Stimulated activated naive CD8-positive, alpha-beta T cell treated with anti-CD3 and anti-CD28 coated beads, Interleukin-15, amount 100 ng/mL, for 72 hours (primary cell): ENCODE results near the gene PLIN3.
"Not testable (repeated sequence)": the region's sequence is repeated elsewhere in the genome, so short reads cannot be mapped to it uniquely, and the experiment has no call there.

Experiments used
- ATAC-seq: fragments of 150-1000 bp; cut with Tn5 transposase; 2 replicates; pipeline ENCODE4 v1.10.0; 2021; ENCODE audit warnings: mild to moderate bottlenecking, moderate library complexity
- DNase-seq, 2 donors: peaks; one replicate each; pipeline ENCODE4 v3.0.0; 2021 to 2022
- H3K27ac Mint-ChIP-seq, 2 donors: one replicate each; pipeline ENCODE4 v1.8.0; 2022; ENCODE audit warnings: mild to moderate bottlenecking in 2 of 2, mixed read lengths in 2 of 2, moderate library complexity in 2 of 2
- H3K27me3 Mint-ChIP-seq: one replicate; pipeline ENCODE4 v1.8.0; 2022; ENCODE audit warnings: mixed read lengths
- H3K4me1 Mint-ChIP-seq: one replicate; pipeline ENCODE4 v1.8.0; 2022; ENCODE audit warnings: mild to moderate bottlenecking, mixed read lengths
- H3K4me3 Mint-ChIP-seq, 2 donors: one replicate each; pipeline ENCODE4 v1.8.0; 2022; ENCODE audit warnings: mild to moderate bottlenecking in 2 of 2, mixed read lengths in 2 of 2, moderate library complexity in 1 of 2
- H3K9me3 Mint-ChIP-seq, 2 donors: one replicate each; pipeline ENCODE4 v1.8.0; 2022; ENCODE audit warnings: mixed read lengths in 2 of 2

Gene PLIN3

DNA sequence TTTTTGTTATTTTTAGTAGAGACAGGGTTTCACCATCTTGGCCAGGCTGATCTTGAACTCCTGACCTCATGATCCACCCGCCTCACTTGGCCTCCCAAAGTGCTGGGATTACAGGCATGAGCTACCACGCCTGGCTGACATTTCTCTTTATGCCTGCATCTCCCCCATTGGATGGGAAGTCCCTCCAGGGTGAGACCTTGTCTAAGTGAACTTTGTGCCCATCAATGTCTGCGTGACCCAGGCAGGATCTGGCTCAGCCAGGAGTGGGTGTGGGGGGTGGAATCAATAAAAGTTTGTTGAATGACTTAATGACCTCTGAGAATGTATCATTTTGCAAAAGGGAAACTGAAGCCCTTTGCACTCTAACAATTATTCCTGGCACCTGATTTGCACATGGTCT is 37.0 kb upstream of the PLIN3 start:
- ATAC-seq, result no peak
- no peaks in the 10 kb centered on the region for H3K27me3 Mint-ChIP-seq
- no peak overlapping the region for H3K27ac Mint-ChIP-seq
- DNase-seq, result no peak
- H3K4me1 Mint-ChIP-seq, result peaks cover 22% of the 10 kb centered on the region
- no peak overlapping the region for H3K4me3 Mint-ChIP-seq
- no peaks in the 10 kb centered on the region for H3K9me3 Mint-ChIP-seq

DNA sequence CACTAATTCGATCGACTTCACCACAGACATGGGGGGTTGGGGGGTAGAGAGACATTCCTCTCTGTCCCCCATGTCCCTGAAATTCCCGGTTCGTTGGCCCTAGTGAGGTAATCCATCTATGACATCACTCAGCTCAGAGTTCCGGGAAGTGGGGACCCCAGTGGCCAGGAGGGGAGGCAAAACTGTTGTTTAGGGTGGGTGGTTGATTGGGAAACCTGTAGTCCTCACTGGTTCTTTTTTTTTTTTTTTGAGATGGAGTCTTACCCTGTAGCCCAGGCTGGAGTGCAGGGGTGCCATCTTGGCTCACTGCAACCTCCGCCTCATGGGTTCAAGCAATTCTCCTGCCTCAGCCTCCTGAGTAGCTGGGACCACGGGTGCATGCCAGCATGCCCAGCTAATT is 35.3 kb upstream of the PLIN3 start, which contains the start of gene ARRDC5:
TSS of gene ARRDC5 (minus strand) at position 101 of the 400 bp plus-strand sequence. CDS start at position 30, 71 bp downstream.
- Mint-ChIP-seq H3K4me1 (peaks cover 10% of the 10 kb centered on the region), H3K9me3 (no peaks in the 10 kb centered on the region), H3K27ac (peak within 1 kb of the TSS in 1 of 2 donors; percentile 19), H3K27me3 (no peaks in the 10 kb centered on the region), H3K4me3 (no peak within 1 kb of the TSS)
- ATAC-seq (no peak), DNase-seq (no peak)

DNA sequence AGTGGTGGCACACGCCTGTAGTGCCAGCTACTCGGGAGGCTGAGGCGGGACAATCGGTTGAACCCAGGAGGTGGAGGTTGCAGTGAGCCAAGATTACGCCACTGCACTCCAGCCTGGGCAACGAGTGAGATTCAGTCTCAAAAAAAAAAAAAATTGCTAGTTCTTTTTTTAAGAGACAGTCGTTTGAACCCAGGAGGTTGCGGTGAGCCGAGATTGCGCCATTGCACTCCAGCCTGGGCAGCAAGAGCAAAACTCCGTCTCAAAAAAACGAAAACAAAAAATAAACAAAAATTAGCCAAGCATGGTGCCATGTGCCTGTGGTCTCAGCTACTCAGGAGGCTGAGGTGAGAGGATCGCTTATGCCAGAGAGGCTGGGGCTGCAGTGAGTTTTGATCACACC is 33.4 kb upstream of the PLIN3 start:
- H3K9me3 Mint-ChIP-seq, H3K27me3 Mint-ChIP-seq, DNase-seq, ATAC-seq, H3K4me1 Mint-ChIP-seq, H3K4me3 Mint-ChIP-seq: not testable (repeated sequence)
- H3K27ac Mint-ChIP-seq, result peak overlapping the region in 1 of 2 donors; percentile 42

DNA sequence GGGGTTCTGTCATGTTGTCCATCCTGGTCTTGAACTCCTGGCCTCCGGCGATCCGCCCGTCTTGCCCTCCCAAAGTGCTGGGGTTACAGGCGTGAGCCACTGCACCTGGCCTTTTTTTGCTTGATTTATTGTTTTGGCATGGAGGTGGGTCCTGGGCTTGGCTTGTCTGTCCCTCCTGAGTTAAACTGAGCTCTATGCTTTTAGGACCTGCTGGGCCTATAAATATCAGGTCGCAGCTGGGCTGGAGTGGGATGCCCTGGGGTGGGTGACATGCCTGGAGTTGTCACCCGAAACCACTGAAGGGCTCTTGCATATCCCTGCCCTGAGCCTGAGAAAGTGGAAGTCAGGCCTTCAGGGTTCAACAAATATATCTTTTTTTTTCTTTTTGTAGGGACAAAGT is 29.7 kb upstream of the PLIN3 start:
- Mint-ChIP-seq H3K4me1 (peaks cover 11% of the 10 kb centered on the region), H3K9me3 (no peaks in the 10 kb centered on the region), H3K27ac (no peak overlapping the region), H3K4me3 (no peak overlapping the region), H3K27me3 (no peaks in the 10 kb centered on the region)
- ATAC-seq (no peak), DNase-seq (no peak)

DNA sequence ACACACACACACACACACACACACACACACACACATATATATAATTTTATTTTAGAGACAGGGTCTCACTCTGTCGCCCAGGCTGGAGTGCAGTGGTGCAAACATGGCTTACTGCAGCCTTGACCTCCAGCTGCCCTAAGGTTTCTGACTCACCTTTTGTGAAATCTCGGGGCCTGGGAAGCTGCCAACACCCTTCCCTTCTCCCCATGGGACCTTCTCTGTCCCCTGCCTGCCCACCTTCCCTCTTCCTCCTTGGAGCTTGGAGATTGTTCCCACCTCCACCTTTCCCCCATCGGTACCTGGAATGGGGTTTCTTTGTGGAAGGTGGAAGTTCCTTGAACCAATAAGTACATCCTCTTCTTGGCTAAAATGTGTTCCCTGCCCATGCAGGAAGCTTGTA is 28.9 kb upstream of the PLIN3 start:
- no peak overlapping the region for H3K4me3 Mint-ChIP-seq
- H3K4me1 Mint-ChIP-seq, result peaks cover 11% of the 10 kb centered on the region
- ATAC-seq, result no peak
- no peaks in the 10 kb centered on the region for H3K9me3 Mint-ChIP-seq
- no peaks in the 10 kb centered on the region for H3K27me3 Mint-ChIP-seq
- no peak overlapping the region for H3K27ac Mint-ChIP-seq
- DNase-seq, result no peak

DNA sequence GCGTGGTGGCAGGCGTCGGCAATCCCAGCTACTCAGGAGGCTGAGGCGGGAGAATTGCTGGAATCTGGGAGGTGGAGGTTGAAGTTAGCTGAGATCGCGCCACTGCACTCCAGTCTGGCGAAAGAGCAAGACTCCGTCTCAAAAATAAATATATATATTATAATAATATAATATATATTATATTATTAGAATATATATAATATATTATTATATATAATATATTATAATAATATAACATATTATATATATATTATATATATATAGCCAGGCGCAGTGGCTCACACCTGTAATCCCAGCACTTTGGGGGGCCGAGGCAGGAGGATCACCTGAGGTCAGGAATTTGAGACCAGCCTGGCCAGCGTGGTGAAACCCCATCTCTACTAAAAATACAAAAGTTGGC is 25.5 kb upstream of the PLIN3 start:
- H3K4me3 Mint-ChIP-seq, ATAC-seq, H3K27ac Mint-ChIP-seq, H3K9me3 Mint-ChIP-seq, DNase-seq, H3K27me3 Mint-ChIP-seq: not testable (repeated sequence)
- peaks cover 11% of the 10 kb centered on the region for H3K4me1 Mint-ChIP-seq

DNA sequence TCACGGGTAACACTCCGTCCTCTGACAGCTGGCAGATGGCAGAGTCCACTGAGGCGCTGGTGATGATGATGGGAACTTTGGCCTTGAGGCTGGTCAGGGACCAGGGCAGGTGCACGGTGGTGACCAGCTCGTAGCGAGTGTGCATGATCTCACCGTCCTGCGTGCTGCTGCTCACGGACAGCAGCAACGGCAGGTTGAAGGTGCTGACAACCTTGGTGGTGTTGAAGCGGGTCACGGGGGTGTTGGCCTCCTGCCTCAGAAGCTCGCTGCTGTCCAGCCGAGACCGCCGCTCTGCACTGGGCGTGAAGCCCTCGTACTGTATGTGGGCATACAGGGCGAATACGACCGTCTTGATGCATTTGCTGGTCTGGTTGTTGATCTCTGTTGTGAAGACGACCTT is 23.6 kb upstream of the PLIN3 start:
- no peaks in the 10 kb centered on the region for H3K27me3 Mint-ChIP-seq
- DNase-seq, result no peak
- no peak for ATAC-seq
- H3K9me3 Mint-ChIP-seq, result no peaks in the 10 kb centered on the region
- H3K4me1 Mint-ChIP-seq, result peaks cover 6% of the 10 kb centered on the region
- H3K4me3 Mint-ChIP-seq, result no peak overlapping the region
- H3K27ac Mint-ChIP-seq, result no peak overlapping the region

DNA sequence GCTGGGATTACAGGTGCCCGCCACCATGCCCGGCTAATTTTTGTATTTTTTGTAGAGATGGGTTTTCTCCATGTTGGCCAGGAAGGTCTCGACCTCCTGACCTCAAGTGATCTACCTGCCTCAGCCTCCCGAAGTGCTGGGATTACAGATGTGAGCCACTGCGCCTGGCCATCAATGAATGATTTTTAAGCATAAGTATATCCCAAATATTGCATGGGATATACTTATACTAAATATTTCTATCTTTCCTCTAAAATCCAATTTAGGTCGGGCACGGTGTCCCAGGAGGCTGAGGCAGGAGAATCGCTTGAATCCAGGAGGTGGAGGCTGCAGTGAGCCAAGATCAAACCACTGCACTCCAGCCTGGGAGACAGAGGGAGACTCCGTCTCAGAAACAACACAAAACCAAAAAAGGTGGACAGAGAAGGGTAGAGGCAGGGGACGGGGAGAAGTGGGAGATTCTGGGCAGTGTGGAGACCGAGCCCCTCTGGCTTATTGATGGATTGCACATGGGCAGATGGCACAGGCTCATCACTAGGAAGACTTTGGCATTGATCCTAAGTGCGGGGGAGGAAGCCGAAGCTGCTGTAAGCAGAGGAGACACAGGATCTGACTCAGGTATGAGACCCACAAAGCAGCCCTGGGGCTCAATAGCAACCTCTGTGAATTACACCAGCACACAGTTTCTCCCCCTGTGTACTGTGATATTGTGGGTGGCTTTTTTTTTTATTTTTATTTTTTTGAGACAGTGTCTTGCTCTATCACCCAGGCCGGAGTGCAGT is 21.8 kb upstream of the PLIN3 start:
- Mint-ChIP-seq H3K4me3 (no peak overlapping the region), H3K4me1 (peaks cover under 1% of the 10 kb centered on the region), H3K27me3 (no peaks in the 10 kb centered on the region), H3K27ac (no peak overlapping the region), H3K9me3 (no peaks in the 10 kb centered on the region)
- ATAC-seq, result no peak
- no peak for DNase-seq

DNA sequence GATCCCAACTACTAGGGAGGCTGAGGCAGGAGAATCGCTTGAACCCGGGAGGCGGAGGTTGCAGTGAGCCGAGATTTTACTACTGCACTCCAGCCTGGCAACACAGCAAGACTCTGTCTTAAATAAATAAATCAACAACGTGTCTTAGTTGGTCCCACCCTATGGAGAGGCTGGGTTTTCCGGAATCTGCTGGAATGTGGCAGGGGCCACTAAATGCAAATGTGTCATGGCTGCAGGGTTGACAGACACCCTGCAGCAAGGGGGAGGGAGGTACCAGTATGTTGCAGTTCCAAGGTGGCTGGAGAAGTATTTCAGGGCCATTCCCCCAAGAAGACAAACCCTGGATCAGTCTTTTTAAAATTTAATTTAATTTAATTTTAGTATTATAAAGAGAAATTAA is 20.3 kb upstream of the PLIN3 start:
- not testable (repeated sequence) for DNase-seq, H3K4me3 Mint-ChIP-seq, H3K4me1 Mint-ChIP-seq, ATAC-seq, H3K27ac Mint-ChIP-seq, H3K27me3 Mint-ChIP-seq, H3K9me3 Mint-ChIP-seq

DNA sequence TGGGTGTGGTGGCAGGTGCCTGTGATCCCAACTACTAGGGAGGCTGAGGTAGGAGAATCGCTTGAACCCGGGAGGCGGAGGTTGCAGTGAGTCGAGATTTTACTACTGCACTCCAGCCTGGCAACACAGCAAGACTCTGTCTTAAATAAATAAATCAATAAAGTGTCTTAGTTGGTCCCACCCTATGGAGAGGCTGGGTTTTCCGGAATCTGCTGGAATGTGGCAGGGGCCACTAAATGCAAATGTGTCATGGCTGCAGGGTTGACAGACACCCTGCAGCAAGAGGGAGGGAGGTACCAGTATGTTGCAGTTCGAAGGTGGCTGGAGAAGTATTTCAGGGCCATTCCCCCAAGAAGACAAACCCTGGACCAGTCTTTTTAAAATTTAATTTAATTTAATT is 17.5 kb upstream of the PLIN3 start:
- peak overlapping the region in 1 of 2 donors; percentile 34 for H3K27ac Mint-ChIP-seq
- not testable (repeated sequence) for H3K9me3 Mint-ChIP-seq, DNase-seq, H3K4me3 Mint-ChIP-seq, ATAC-seq, H3K4me1 Mint-ChIP-seq, H3K27me3 Mint-ChIP-seq

DNA sequence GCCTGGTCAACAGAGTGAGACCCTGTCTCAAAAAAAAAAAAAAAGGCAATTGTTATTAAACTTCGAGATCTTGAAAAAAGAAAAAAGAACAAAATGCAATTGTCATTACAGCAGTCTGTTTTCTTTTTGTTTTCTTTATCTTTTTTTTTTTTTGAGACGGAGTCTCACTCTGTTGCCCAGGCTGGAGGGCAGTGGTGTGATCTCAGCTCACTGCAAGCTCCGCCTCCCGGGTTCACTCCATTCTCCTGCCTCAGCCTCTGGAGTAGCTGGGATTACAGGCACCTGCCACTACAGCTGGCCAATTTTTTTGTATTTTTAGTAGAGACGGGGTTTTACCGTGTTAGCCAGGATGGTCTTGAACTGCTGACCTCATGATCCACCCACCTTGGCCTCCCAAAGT is 15.4 kb upstream of the PLIN3 start:
- H3K27ac Mint-ChIP-seq, H3K9me3 Mint-ChIP-seq, DNase-seq, H3K27me3 Mint-ChIP-seq, ATAC-seq, H3K4me3 Mint-ChIP-seq: not testable (repeated sequence)
- H3K4me1 Mint-ChIP-seq, result peaks cover 15% of the 10 kb centered on the region

DNA sequence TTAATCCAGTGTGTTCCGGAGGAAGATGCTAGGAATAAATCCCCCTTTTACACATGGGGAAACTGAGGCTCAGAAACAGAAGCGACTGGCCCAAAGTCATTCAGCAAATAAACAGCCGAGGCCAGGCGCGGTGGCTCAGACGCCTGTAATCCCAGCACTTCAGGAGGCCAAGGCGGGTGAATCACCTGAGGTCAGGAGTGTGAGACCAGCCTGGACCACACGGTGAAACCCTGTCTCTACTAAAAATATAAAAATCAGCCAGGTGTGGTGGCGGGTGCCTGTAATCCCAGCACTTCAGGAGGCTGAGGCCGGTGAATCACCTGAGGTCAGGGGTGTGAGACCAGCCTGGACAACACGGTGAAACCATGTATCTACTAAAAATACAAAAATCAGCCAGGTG is 11.6 kb upstream of the PLIN3 start:
- H3K27me3 Mint-ChIP-seq, result no peaks in the 10 kb centered on the region
- DNase-seq (no peak), ATAC-seq (no peak)
- H3K27ac Mint-ChIP-seq, result peak overlapping the region; percentile 87 to 90
- peak overlapping the region; percentile 69 to 82 for H3K4me3 Mint-ChIP-seq
- H3K4me1 Mint-ChIP-seq, result peaks cover 15% of the 10 kb centered on the region
- no peaks in the 10 kb centered on the region for H3K9me3 Mint-ChIP-seq

DNA sequence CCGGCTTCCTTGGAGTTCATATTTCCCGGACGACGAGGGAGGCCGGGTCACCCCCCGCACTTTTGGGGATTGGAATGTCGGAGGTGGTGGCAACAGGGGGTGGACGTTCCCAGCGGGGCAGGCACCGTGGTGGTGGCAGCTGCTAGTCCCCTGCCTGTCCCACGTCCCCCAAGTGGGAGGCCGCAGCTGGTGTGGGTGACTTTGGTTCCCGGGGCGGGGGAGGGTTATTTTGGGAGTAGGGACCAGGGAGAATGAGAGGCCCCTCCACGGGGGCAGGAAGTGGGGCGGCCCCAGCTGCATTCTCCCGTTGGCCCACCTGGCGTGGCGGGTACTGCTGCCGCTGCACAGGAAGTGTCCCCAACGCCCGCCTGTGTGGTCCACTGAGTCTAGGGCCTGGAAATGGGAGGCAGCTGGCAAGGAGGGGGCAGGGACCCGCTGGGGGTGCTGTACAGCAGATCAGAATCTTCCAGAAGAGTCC is 11.1 kb upstream of the PLIN3 start:
- peak; percentile 45 to 50 for DNase-seq
- Mint-ChIP-seq H3K9me3 (no peaks in the 10 kb centered on the region), H3K4me3 (peak overlapping the region; percentile 69 to 82), H3K27me3 (no peaks in the 10 kb centered on the region), H3K4me1 (peaks cover 15% of the 10 kb centered on the region), H3K27ac (peak overlapping the region; percentile 87 to 90)
- peak; percentile 79 for ATAC-seq

DNA sequence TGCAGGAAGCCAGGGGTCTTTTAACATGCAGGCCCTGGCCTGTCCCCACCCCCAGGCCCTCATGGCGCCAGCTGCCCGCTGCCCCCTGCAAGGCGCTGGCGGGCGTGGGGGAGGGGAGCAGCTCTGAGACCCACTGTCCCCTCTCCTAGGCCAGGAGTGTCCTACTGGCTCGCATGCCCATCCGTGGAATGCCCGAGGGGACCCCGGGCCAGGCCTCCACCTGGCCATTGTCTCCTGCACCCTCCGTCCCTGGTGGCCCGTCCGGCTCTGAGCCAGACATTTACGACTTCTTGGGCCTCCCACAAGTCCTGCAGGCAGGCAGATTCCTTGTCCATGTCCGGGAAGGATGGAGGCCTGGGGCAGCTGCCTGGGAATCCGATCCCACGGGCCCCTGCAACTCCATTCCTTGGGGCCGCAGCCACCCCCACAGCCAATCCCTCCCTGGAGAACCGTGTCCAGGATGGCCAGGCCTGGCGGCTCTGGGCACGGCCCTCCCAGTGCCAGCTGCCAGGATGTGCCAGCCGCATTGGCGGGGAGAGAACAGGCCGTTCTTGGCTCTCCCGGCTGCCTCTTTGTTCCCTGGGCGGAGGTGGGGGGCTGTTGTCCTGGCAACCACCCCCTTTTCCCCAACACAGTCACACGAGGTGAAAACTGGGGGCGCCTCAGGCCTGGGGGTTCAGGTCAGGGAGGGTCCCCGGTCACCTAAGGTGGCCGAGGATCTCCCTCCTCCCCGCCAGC is 10.5 kb upstream of the PLIN3 start:
- no peaks in the 10 kb centered on the region for H3K9me3 Mint-ChIP-seq
- H3K4me3 Mint-ChIP-seq, result peak overlapping the region in 1 of 2 donors; percentile 82
- H3K4me1 Mint-ChIP-seq, result peaks cover 16% of the 10 kb centered on the region
- peak in 1 of 2 donors; percentile 11 for DNase-seq
- peak; percentile 49 for ATAC-seq
- H3K27me3 Mint-ChIP-seq, result no peaks in the 10 kb centered on the region
- peak overlapping the region; percentile 87 to 90 for H3K27ac Mint-ChIP-seq

DNA sequence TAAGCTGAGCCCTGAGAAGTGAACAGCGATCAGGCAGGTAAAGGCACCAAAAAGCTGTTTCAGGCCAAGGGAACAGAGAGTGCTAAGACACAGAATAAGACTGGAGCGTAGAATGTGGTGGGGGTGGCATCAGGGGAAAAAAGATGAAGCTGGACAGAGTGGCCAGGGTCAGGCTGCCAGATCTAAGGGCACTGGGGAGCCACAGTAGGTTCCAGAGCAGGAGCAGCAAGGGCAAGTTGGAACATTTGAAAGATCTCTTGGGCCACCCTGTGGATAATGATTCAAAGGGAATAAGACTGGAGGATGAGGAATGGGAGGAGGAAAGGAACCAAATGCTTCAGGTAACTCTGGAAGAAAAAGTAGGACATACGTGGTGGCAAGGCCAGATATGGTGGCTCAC is 6.5 kb upstream of the PLIN3 start:
- Mint-ChIP-seq H3K4me1 (peaks cover 35% of the 10 kb centered on the region), H3K27me3 (no peaks in the 10 kb centered on the region), H3K4me3 (no peak overlapping the region), H3K9me3 (no peaks in the 10 kb centered on the region), H3K27ac (no peak overlapping the region)
- no peak for ATAC-seq
- DNase-seq, result no peak

DNA sequence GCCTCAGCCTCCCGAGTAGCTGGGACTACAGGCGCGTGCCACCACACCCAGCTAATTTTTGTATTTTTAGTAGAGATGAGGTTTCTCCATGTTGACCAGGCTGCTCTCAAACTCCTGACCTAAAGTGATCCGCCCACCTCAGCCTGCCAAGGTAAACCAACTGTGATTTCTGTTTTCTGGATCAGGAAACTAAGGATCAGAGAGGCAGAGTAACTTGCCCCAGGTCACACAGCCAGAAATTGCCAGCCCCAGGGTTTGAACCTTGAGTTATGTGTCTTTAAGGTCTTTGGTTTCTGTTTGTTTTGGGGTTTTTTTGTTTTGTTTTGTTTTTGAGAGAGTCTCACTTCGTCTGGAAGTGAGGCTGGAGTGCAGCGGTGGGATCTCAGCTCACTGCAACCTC is 4.2 kb upstream of the PLIN3 start:
- Mint-ChIP-seq H3K27me3 (no peaks in the 10 kb centered on the region), H3K4me1 (peaks cover 37% of the 10 kb centered on the region), H3K9me3 (no peaks in the 10 kb centered on the region), H3K27ac (no peak overlapping the region), H3K4me3 (no peak overlapping the region)
- DNase-seq (no peak), ATAC-seq (no peak)
